ENCODE results near the gene SBSN. TPM values are rescaled to one million over a fixed set of nuclear protein-coding genes. Genes with fewer than 3 reads are reported as not detected.

The SBSN gene
- total and polyA plus RNA-seq, 10 of the 15 experiments (the other 5 are each of a cell fraction or from before 2014, with no cell fraction given): 0.09 TPM; not detected in 9

DNA sequence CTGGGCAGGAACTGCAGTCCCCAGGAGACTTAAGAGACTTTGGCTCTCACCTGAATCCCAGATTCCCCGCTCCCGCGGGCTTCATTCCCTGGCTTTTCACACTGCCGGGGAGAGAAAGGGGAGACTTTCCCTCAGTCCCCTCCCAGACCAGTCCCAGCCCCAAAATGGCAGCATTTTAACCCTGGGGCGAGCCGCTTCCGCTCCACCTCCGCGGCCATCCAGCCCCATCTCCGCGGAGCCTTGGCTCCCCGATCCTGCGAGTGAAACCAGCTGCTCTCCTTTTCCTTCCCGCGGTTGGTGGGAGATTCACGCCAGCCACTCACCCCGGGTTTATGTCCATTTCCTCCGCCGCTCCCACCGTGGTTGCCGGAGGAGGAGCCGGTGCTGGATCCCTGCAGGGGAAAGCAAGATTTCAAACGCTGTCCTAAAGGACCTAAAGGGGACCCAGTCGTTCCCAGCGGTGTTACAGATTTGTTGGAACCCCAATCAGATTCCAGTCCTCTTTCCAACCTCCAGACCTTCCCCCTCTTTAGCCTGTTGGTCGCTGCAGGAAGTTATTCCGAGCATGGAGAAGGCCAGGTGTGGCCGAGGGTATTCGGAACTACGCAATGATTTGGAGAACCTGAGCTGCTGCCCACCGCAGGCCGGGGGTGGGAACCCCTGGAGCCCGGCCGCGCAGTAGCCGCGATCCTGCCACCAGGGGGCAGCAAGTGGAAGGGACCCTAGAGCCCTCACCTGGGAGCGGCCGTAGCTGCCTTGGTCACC, 18.1 kb downstream of the SBSN start (continued):
- TF ChIP-seq, protein P1, sequence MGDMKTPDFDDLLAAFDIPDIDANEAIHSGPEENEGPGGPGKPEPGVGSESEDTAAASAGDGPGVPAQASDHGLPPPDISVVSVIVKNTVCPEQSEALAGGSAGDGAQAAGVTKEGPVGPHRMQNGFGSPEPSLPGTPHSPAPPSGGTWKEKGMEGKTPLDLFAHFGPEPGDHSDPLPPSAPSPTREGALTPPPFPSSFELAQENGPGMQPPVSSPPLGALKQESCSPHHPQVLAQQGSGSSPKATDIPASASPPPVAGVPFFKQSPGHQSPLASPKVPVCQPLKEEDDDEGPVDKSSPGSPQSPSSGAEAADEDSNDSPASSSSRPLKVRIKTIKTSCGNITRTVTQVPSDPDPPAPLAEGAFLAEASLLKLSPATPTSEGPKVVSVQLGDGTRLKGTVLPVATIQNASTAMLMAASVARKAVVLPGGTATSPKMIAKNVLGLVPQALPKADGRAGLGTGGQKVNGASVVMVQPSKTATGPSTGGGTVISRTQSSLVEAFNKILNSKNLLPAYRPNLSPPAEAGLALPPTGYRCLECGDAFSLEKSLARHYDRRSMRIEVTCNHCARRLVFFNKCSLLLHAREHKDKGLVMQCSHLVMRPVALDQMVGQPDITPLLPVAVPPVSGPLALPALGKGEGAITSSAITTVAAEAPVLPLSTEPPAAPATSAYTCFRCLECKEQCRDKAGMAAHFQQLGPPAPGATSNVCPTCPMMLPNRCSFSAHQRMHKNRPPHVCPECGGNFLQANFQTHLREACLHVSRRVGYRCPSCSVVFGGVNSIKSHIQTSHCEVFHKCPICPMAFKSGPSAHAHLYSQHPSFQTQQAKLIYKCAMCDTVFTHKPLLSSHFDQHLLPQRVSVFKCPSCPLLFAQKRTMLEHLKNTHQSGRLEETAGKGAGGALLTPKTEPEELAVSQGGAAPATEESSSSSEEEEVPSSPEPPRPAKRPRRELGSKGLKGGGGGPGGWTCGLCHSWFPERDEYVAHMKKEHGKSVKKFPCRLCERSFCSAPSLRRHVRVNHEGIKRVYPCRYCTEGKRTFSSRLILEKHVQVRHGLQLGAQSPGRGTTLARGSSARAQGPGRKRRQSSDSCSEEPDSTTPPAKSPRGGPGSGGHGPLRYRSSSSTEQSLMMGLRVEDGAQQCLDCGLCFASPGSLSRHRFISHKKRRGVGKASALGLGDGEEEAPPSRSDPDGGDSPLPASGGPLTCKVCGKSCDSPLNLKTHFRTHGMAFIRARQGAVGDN (IDR thresholded peaks at IDR 0.05): peak; percentile 56
- TF ChIP-seq IKZF2 (IDR thresholded peaks at IDR 0.05) (peak; percentile 72 to 74), NR2F1 (conservative IDR thresholded peaks at IDR 0.05) (no peak), CTCF (IDR thresholded peaks at IDR 0.05 in 2 of 3, conservative IDR thresholded peaks at IDR 0.05 in 1 of 3; ENCODE audit: control insufficient read depth in 2 of 3, extremely low read depth in 1 of 3, insufficient read depth in 1 of 3, low read depth in 3 of 3, low read length in 3 of 3) (peak; percentile 96; a peak in 5 of 6 replicates), EED (IDR thresholded peaks at IDR 0.05; ENCODE audit: low read depth) (peak; percentile 72), BHLHE40 (IDR thresholded peaks at IDR 0.05; ENCODE audit: borderline replicate concordance in 1 of 2, low read depth in 2 of 2, low read length in 1 of 2) (peak in 1 of 2 experiments; percentile 16; a peak in 1 of 4 replicates), ZSCAN29 (IDR thresholded peaks at IDR 0.05) (no peak), YBX1 (IDR thresholded peaks at IDR 0.05) (no peak), BCL3 (IDR thresholded peaks at IDR 0.05; ENCODE audit: borderline replicate concordance, insufficient read depth, low read depth, low read length, poor library complexity, severe bottlenecking) (no peak), SIX5 (IDR thresholded peaks at IDR 0.05; ENCODE audit: low read depth, low read length, severe bottlenecking) (no peak), JUND (IDR thresholded peaks at IDR 0.05; ENCODE audit: low read depth, low read length) (no peak), RUNX3 (IDR thresholded peaks at IDR 0.05; ENCODE audit: low read length) (peak; percentile 58), MTA2 (IDR thresholded peaks at IDR 0.05; ENCODE audit: low read depth) (no peak), ZBED1 (IDR thresholded peaks at IDR 0.05; ENCODE audit: borderline replicate concordance) (no peak), IKZF1 (conservative IDR thresholded peaks at IDR 0.05) (peak; percentile 83), BACH1 (IDR thresholded peaks at IDR 0.05; ENCODE audit: borderline replicate concordance) (0 out of 2 replicates have a peak, but pooled peaks have one; percentile 23), CREB1 (IDR thresholded peaks at IDR 0.05; ENCODE audit: low read depth) (0 out of 2 replicates have a peak, but pooled peaks have one; percentile 23), PML (IDR thresholded peaks at IDR 0.05; ENCODE audit: low read length) (no peak)
- TF ChIP-seq, protein P2, sequence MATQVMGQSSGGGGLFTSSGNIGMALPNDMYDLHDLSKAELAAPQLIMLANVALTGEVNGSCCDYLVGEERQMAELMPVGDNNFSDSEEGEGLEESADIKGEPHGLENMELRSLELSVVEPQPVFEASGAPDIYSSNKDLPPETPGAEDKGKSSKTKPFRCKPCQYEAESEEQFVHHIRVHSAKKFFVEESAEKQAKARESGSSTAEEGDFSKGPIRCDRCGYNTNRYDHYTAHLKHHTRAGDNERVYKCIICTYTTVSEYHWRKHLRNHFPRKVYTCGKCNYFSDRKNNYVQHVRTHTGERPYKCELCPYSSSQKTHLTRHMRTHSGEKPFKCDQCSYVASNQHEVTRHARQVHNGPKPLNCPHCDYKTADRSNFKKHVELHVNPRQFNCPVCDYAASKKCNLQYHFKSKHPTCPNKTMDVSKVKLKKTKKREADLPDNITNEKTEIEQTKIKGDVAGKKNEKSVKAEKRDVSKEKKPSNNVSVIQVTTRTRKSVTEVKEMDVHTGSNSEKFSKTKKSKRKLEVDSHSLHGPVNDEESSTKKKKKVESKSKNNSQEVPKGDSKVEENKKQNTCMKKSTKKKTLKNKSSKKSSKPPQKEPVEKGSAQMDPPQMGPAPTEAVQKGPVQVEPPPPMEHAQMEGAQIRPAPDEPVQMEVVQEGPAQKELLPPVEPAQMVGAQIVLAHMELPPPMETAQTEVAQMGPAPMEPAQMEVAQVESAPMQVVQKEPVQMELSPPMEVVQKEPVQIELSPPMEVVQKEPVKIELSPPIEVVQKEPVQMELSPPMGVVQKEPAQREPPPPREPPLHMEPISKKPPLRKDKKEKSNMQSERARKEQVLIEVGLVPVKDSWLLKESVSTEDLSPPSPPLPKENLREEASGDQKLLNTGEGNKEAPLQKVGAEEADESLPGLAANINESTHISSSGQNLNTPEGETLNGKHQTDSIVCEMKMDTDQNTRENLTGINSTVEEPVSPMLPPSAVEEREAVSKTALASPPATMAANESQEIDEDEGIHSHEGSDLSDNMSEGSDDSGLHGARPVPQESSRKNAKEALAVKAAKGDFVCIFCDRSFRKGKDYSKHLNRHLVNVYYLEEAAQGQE (IDR thresholded peaks at IDR 0.05; ENCODE audit: low read depth, low read length): no peak

All from GM12878 (cell line).